ENCODE results near the gene IQGAP2.

IQGAP2 gene

GRCh38 chr5:76503929-76504328 lies 100.8 kb downstream of the IQGAP2 start:
- Histone ChIP-seq H3K9me2 (replicated peaks; ENCODE audit: control insufficient read depth, low read length) (no peaks in the 10 kb centered on the region), H3K4me2 (ENCODE audit: low read length) (no peak overlapping the region), H3K27me3 (ENCODE audit: control insufficient read depth, low read length) (no peaks in the 10 kb centered on the region), H3K4me1 (ENCODE audit: control insufficient read depth, low read length) (no peaks in the 10 kb centered on the region), H3K79me2 (ENCODE audit: control insufficient read depth, low read length) (peaks cover 4% of the 10 kb centered on the region; the same call in 1 of the 2 replicates), H3K36me3 (ENCODE audit: control insufficient read depth, low read length) (no peaks in the 10 kb centered on the region), H4K20me1 (ENCODE audit: control insufficient read depth, insufficient read depth, low read depth, low read length) (no peaks in the 10 kb centered on the region), H3K4me3 (ENCODE audit: low read length) (no peak overlapping the region), H3K9me3 (ENCODE audit: control insufficient read depth, insufficient read depth, low read length) (no peaks in the 10 kb centered on the region), H3K27ac (ENCODE audit: low read depth, low read length) (no peak overlapping the region), H3F3A (ENCODE audit: control insufficient read depth, insufficient read depth) (no peaks in the 10 kb centered on the region)
- no peak for TF ChIP-seq EZH2phosphoT487 (IDR thresholded peaks at IDR 0.05; ENCODE audit: borderline replicate concordance, low read length)
- TF ChIP-seq, protein P1, sequence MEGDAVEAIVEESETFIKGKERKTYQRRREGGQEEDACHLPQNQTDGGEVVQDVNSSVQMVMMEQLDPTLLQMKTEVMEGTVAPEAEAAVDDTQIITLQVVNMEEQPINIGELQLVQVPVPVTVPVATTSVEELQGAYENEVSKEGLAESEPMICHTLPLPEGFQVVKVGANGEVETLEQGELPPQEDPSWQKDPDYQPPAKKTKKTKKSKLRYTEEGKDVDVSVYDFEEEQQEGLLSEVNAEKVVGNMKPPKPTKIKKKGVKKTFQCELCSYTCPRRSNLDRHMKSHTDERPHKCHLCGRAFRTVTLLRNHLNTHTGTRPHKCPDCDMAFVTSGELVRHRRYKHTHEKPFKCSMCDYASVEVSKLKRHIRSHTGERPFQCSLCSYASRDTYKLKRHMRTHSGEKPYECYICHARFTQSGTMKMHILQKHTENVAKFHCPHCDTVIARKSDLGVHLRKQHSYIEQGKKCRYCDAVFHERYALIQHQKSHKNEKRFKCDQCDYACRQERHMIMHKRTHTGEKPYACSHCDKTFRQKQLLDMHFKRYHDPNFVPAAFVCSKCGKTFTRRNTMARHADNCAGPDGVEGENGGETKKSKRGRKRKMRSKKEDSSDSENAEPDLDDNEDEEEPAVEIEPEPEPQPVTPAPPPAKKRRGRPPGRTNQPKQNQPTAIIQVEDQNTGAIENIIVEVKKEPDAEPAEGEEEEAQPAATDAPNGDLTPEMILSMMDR (IDR thresholded peaks at IDR 0.05; ENCODE audit: low read depth, low read length, poor library complexity, severe bottlenecking), result no peak

DNA sequence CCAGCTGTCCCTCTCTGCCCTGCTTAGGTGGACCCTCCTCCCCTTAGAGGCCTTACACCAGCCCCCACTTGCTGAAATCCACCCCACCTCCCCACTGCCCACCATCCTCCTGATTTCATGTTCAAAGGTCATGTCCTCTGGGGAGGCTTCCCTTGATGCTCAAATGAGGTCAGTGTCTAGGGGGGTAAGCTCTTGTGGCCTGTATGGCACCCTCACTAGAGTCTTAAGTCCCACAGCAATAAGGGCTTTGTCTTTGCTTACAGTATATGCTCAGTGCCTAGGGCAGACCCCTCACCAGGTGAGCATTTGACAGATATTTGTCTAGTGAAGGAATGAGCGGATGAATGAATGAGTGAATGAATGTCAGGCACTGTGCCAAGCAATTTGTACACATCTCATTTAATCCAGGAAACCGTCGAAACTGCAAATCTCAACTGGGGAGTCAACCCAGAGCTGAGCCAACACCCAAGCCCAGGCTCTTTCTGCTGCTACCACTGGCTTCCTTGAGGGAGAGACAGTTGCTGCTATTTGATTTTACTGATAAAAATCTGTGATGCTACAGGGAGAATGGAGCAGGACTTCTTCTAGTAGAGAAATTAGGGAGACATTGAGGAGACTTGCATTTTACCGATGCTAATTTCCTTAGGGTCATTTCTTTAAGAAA lies 101.9 kb downstream of the IQGAP2 start:
- Histone ChIP-seq H3K4me2 (ENCODE audit: low read length) (no peak overlapping the region), H3K9me3 (ENCODE audit: control insufficient read depth, insufficient read depth, low read length) (no peaks in the 10 kb centered on the region), H3K79me2 (ENCODE audit: control insufficient read depth, low read length) (peaks cover 4% of the 10 kb centered on the region; the same call in 1 of the 2 replicates), H3K36me3 (ENCODE audit: control insufficient read depth, low read length) (no peaks in the 10 kb centered on the region), H3K4me3 (ENCODE audit: low read length) (no peak overlapping the region), H3K4me1 (ENCODE audit: control insufficient read depth, low read length) (no peaks in the 10 kb centered on the region), H3K27ac (ENCODE audit: low read depth, low read length) (no peak overlapping the region), H4K20me1 (ENCODE audit: control insufficient read depth, insufficient read depth, low read depth, low read length) (no peaks in the 10 kb centered on the region), H3F3A (ENCODE audit: control insufficient read depth, insufficient read depth) (no peaks in the 10 kb centered on the region), H3K27me3 (ENCODE audit: control insufficient read depth, low read length) (no peaks in the 10 kb centered on the region), H3K9me2 (replicated peaks; ENCODE audit: control insufficient read depth, low read length) (no peaks in the 10 kb centered on the region)
- no peak for TF ChIP-seq EZH2phosphoT487 (IDR thresholded peaks at IDR 0.05; ENCODE audit: borderline replicate concordance, low read length)
- TF ChIP-seq, protein P1 (IDR thresholded peaks at IDR 0.05; ENCODE audit: low read depth, low read length, poor library complexity, severe bottlenecking), result no peak

- H3F3A ChIP-seq (ENCODE audit: control insufficient read depth, insufficient read depth), result no peaks in the 10 kb centered on the region
- H3K27me3 ChIP-seq (ENCODE audit: control insufficient read depth, low read length), result no peaks in the 10 kb centered on the region
- H3K36me3 ChIP-seq (ENCODE audit: control insufficient read depth, low read length), result no peaks in the 10 kb centered on the region
- no peaks in the 10 kb centered on the region for H3K9me3 ChIP-seq (ENCODE audit: control insufficient read depth, insufficient read depth, low read length)
- peaks cover 4% of the 10 kb centered on the region; the same call in 1 of the 2 replicates for H3K79me2 ChIP-seq (ENCODE audit: control insufficient read depth, low read length)
- no peak overlapping the region for H3K4me3 ChIP-seq (ENCODE audit: low read length)
- no peak overlapping the region for H3K4me2 ChIP-seq (ENCODE audit: low read length)
- H3K4me1 ChIP-seq (ENCODE audit: control insufficient read depth, low read length), result no peaks in the 10 kb centered on the region
- no peak overlapping the region for H3K27ac ChIP-seq (ENCODE audit: low read depth, low read length)
- TF ChIP-seq, protein P1 (IDR thresholded peaks at IDR 0.05; ENCODE audit: low read depth, low read length, poor library complexity, severe bottlenecking), result no peak
- no peak for TF ChIP-seq EZH2phosphoT487 (IDR thresholded peaks at IDR 0.05; ENCODE audit: borderline replicate concordance, low read length)
- no peaks in the 10 kb centered on the region for H3K9me2 ChIP-seq (replicated peaks; ENCODE audit: control insufficient read depth, low read length)
- no peaks in the 10 kb centered on the region for H4K20me1 ChIP-seq (ENCODE audit: control insufficient read depth, insufficient read depth, low read depth, low read length)
Measured at GRCh38 chr5:76513476-76513875, 110.4 kb downstream of the IQGAP2 start.

All from DOHH2 (cell line).